ENCODE measurements around the gene NOL8.

NOL8 gene

GRCh38 chr9:92263131-92263530, 62.0 kb downstream of the NOL8 start:
- no peak for DNase-seq

- DNase-seq, result no peak
Measured at GRCh38 chr9:92257327-92257726, 67.8 kb downstream of the NOL8 start.

- DNase-seq, result no peak
Measured at GRCh38 chr9:92254381-92255337, 70.5 kb downstream of the NOL8 start.

GRCh38 chr9:92253656-92254055, 71.5 kb downstream of the NOL8 start:
- DNase-seq, result peak in 1 of 2 donors; percentile 2

GRCh38 chr9:92247981-92248380, 77.2 kb downstream of the NOL8 start:
- DNase-seq, result no peak
